Mesendoderm (in vitro differentiated cells): ENCODE results near the gene THOC3.
"Not testable (repeated sequence)": the region's sequence is repeated elsewhere in the genome, so short reads cannot be mapped to it uniquely, and the experiment has no call there.

Source experiments
- DNase-seq: peaks from one replicate; pipeline ENCODE4 v3.0.0; 2013
- H2AK5ac ChIP-seq: 2 replicates; pipeline ENCODE4 v1.6.1; 2013; ENCODE audit warnings: low read length, inconsistent platforms
- H2BK120ac ChIP-seq: 2 replicates; pipeline ENCODE4 v1.6.1; 2013; ENCODE audit warnings: low read depth, mild to moderate bottlenecking, low read length, moderate library complexity, mixed read lengths
- H2BK15ac ChIP-seq: replicated peaks from 2 replicates; pipeline ENCODE4 v1.6.1; 2013; ENCODE audit warnings: low read depth, mild to moderate bottlenecking, moderate library complexity
- H2BK5ac ChIP-seq: 2 replicates; pipeline ENCODE4 v1.6.1; 2013; ENCODE audit warnings: low read length, inconsistent platforms
- H3K18ac ChIP-seq: 2 replicates; pipeline ENCODE4 v1.6.1; 2013; ENCODE audit warnings: mild to moderate bottlenecking, low read length, mixed read lengths
- H3K23ac ChIP-seq: one replicate; pipeline ENCODE4 v1.6.1; 2013; ENCODE audit warnings: low read length
- H3K27ac ChIP-seq: 2 replicates; pipeline ENCODE4 v1.5.1; 2013; ENCODE audit warnings: low read depth, mild to moderate bottlenecking, inconsistent platforms, low read length, moderate library complexity
- H3K27me3 ChIP-seq: 2 replicates; pipeline ENCODE4 v1.6.1; 2013; ENCODE audit warnings: low read length, control low read depth, mild to moderate bottlenecking, inconsistent platforms; ENCODE audit not compliant: insufficient read depth, poor library complexity
- H3K36me3 ChIP-seq: 2 replicates; pipeline ENCODE4 v1.6.1; 2013; ENCODE audit warnings: low read length, inconsistent platforms; ENCODE audit not compliant: control insufficient read depth, insufficient read depth
- H3K4ac ChIP-seq: one replicate; pipeline ENCODE4 v1.6.1; 2013; ENCODE audit warnings: low read depth, mild to moderate bottlenecking, low read length, moderate library complexity
- H3K4me1 ChIP-seq: 2 replicates; pipeline ENCODE4 v1.6.1; 2013; ENCODE audit warnings: low read depth, low read length, inconsistent platforms; ENCODE audit not compliant: control insufficient read depth
- H3K4me2 ChIP-seq: 2 replicates; pipeline ENCODE4 v1.6.1; 2013; ENCODE audit warnings: low read length
- H3K4me3 ChIP-seq: 2 replicates; pipeline ENCODE4 v1.5.1; 2013; ENCODE audit warnings: mild to moderate bottlenecking, low read length
- H3K56ac ChIP-seq: one replicate; pipeline ENCODE4 v1.6.1; 2013; ENCODE audit warnings: low read length
- H3K79me1 ChIP-seq: 2 replicates; pipeline ENCODE4 v1.6.1; 2013; ENCODE audit warnings: low read length, inconsistent platforms
- H3K79me2 ChIP-seq: 2 replicates; pipeline ENCODE4 v1.6.1; 2013; ENCODE audit warnings: mild to moderate bottlenecking, low read length; ENCODE audit not compliant: control insufficient read depth, insufficient read depth
- H3K9ac ChIP-seq: 2 replicates; pipeline ENCODE4 v1.6.1; 2013; ENCODE audit warnings: low read length, inconsistent platforms
- H4K5ac ChIP-seq: one replicate; pipeline ENCODE4 v1.6.1; 2013; ENCODE audit warnings: low read length
- H4K8ac ChIP-seq: one replicate; pipeline ENCODE4 v1.6.1; 2013; ENCODE audit warnings: low read depth, mild to moderate bottlenecking, control low read depth, low read length, moderate library complexity
- WGBS: extraction: QIAGEN DNeasy Blood & Tissue Kit; methylation state at CpG from one replicate; pipeline ENCODE4 v1.1.7; 2013; ENCODE audit warnings: low lambda C conversion rate, missing lambda C conversion rate; ENCODE audit not compliant: insufficient coverage; ENCODE audit errors: extremely low coverage; 5-methylcytosine and 5-hydroxymethylcytosine counted together

The THOC3 gene

DNA sequence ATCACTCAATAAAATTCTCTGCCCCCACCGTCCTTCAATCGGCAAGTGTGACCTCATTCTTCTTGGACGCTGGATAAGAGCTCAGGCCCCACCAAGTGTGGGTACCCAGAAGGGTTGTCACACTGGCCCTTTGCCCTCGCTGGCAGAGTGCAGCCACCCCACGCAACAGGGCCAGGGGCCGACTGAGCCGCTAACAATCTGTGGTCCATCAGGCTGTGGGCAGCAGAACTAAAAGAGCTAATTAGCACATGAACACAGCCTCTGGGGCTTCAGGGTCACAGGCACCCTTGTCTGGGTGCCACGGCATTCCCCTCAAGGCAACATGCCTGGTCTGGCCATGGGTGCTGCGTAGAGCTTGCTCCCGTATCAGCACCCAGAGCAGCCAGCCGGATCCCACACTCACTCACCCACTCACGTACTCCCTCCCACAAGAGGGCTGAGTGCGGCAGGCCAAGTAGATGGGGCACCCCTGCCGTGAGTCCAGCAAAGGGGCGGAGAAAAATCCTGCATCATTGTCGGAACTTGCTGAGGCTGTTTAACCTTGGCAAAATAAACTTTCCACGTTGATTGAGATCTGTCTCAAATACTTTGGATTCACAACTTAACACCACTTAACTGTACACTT is 11.4 kb upstream of the THOC3 start:
- not testable (repeated sequence) for H3K36me3 ChIP-seq, H3K9ac ChIP-seq, H2BK120ac ChIP-seq, H4K8ac ChIP-seq, H2AK5ac ChIP-seq, H2BK5ac ChIP-seq, H3K4me1 ChIP-seq, H3K56ac ChIP-seq, H2BK15ac ChIP-seq, H3K4me3 ChIP-seq, H3K23ac ChIP-seq, H3K18ac ChIP-seq, H3K4me2 ChIP-seq, DNase-seq, H3K27me3 ChIP-seq, H3K79me2 ChIP-seq, H3K4ac ChIP-seq, H3K79me1 ChIP-seq, H3K27ac ChIP-seq, H4K5ac ChIP-seq
- no CpG with 5 or more reads among the region's 17 CpGs for WGBS

DNA sequence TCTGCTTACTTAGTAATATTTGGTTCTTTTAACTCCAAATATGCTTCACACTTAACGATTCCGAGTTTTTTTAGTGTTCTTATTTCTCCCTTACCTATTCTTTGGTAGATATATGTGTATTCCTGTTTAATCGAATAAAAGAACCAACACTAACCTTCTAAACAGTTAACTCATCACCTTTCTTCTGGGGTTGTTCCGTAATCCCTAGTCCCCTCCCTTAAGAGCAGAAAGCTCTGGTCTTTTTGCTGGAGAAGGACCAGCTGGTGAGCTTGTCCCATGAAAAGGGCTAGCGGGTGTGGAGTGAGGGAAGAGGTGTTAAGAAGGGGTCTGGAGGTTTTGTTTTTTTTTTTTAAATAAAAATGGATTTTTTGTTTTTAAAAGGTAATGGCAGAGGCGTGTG is 266 bp upstream of the THOC3 start:
- H2BK5ac ChIP-seq, H2BK120ac ChIP-seq, DNase-seq, H3K4me1 ChIP-seq, H3K79me2 ChIP-seq, H4K8ac ChIP-seq, H3K79me1 ChIP-seq, H4K5ac ChIP-seq, H3K23ac ChIP-seq, H3K36me3 ChIP-seq, H3K18ac ChIP-seq, H3K56ac ChIP-seq, H3K4me3 ChIP-seq, H3K4ac ChIP-seq, H3K27ac ChIP-seq, H3K4me2 ChIP-seq, H2AK5ac ChIP-seq, H3K27me3 ChIP-seq, H3K9ac ChIP-seq, H2BK15ac ChIP-seq: not testable (repeated sequence)
- WGBS = no CpG with 5 or more reads among the region's 6 CpGs

DNA sequence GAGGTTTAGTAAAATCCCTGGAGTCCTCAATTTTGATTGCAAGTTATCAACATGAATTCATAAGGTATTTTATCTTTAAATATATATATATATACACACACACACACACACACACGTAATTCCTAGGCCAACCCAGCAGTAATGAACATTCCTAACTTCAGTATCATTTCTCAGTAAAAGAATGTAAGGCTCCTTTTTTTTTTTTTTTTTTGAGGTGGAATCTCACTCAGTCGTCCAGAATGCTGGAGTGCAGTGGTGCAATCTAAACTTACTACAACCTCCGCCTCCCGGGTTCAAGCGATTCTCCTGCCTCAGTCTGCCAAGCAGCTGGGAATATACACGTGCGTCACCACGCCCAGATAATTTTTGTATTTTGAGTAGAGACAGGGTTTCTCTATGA is 5.8 kb downstream of the THOC3 start:
- no CpG with 5 or more reads among the region's 8 CpGs for WGBS
- not testable (repeated sequence) for H3K27ac ChIP-seq, H3K56ac ChIP-seq, H3K27me3 ChIP-seq, H2BK5ac ChIP-seq, H3K23ac ChIP-seq, H3K79me2 ChIP-seq, H3K9ac ChIP-seq, H4K8ac ChIP-seq, H3K79me1 ChIP-seq, H2BK120ac ChIP-seq, H3K18ac ChIP-seq, DNase-seq, H3K4me2 ChIP-seq, H2BK15ac ChIP-seq, H3K4me3 ChIP-seq, H3K36me3 ChIP-seq, H3K4ac ChIP-seq, H2AK5ac ChIP-seq, H3K4me1 ChIP-seq, H4K5ac ChIP-seq

DNA sequence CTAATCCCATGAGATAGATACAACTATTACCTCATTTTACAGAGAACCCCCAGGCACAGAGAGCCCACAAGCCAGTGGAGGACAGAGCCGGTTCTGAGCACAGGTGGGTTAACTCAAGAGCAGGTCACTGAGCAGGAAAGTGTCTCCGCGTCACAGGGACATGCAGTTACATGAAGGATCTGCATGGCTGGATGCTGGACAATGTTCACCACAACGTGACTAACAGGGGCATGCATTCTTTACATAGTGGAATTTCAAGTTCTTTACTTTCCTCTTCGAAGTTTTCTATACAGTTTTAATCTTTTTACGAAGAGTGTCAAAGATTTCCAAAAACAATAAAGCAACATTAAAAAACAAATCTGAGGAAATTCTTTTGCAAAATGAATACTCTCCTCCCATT is 7.9 kb downstream of the THOC3 start:
- not testable (repeated sequence) for H3K56ac ChIP-seq, H2BK120ac ChIP-seq, H2AK5ac ChIP-seq, H3K18ac ChIP-seq, H3K79me1 ChIP-seq, H3K27me3 ChIP-seq, H3K36me3 ChIP-seq, H3K9ac ChIP-seq, H4K8ac ChIP-seq, H2BK5ac ChIP-seq, H3K23ac ChIP-seq, DNase-seq, H2BK15ac ChIP-seq, H3K27ac ChIP-seq, H3K4me3 ChIP-seq, H4K5ac ChIP-seq, H3K4me2 ChIP-seq, H3K4ac ChIP-seq, H3K79me2 ChIP-seq, H3K4me1 ChIP-seq
- no CpG with 5 or more reads among the region's 6 CpGs for WGBS

DNA sequence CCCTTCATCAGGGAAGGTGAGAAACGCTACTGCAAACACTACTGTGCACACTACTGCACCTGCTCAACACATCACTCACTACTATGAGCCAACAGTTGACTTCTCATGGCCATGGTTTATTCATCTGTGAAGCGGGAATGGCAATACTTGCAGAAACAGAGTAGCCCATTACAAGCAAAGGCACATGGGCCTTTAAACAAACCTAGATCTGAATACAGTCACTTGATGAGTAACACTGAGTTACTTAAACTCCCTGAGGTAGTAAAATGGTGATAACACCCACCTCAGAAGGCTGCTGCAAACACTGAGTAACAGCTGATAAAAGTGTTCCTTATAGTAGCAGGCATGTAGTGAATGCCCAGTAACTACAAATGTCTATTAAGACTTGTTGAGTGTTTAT is 9.6 kb downstream of the THOC3 start:
- not testable (repeated sequence) for H2BK5ac ChIP-seq, H3K4me3 ChIP-seq, H3K27me3 ChIP-seq, H3K4me1 ChIP-seq, H3K23ac ChIP-seq, H3K36me3 ChIP-seq, H2AK5ac ChIP-seq, H3K18ac ChIP-seq, H3K4me2 ChIP-seq, H3K4ac ChIP-seq, DNase-seq, H3K79me2 ChIP-seq, H4K5ac ChIP-seq, H2BK15ac ChIP-seq, H3K56ac ChIP-seq, H2BK120ac ChIP-seq, H3K79me1 ChIP-seq, H3K9ac ChIP-seq, H3K27ac ChIP-seq, H4K8ac ChIP-seq
- no CpG with 5 or more reads among the region's 2 CpGs for WGBS

DNA sequence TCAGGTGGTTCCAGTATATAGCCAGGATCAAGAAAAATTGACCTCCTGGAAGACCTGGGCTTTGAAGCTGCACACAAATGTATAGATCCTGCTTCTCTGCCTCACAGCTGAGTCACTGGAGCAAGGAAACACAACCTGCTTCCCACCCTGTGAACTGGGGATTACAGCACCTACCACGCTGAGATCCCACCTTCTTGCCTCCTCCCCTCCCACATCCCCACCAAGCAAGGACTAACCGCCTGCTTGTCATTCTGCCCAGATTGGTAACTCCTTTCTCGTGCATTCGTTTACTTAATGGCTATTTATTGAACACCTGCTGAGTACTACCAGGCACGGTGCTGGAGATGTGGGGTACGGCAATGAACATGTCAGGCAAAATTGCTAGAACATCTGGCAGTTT is 14.0 kb downstream of the THOC3 start:
- not testable (repeated sequence) for H3K9ac ChIP-seq, H3K23ac ChIP-seq, H4K5ac ChIP-seq, H3K79me2 ChIP-seq, H2BK120ac ChIP-seq, H3K36me3 ChIP-seq, H3K27me3 ChIP-seq, H3K27ac ChIP-seq, H2BK15ac ChIP-seq, H2BK5ac ChIP-seq, H3K4me2 ChIP-seq, H3K4ac ChIP-seq, H2AK5ac ChIP-seq, H3K79me1 ChIP-seq, H3K4me3 ChIP-seq, H3K56ac ChIP-seq, H3K4me1 ChIP-seq, DNase-seq, H4K8ac ChIP-seq, H3K18ac ChIP-seq
- WGBS = no CpG with 5 or more reads among the region's 6 CpGs
